Measurements from ENCODE around the gene LTBP2.

DNA sequence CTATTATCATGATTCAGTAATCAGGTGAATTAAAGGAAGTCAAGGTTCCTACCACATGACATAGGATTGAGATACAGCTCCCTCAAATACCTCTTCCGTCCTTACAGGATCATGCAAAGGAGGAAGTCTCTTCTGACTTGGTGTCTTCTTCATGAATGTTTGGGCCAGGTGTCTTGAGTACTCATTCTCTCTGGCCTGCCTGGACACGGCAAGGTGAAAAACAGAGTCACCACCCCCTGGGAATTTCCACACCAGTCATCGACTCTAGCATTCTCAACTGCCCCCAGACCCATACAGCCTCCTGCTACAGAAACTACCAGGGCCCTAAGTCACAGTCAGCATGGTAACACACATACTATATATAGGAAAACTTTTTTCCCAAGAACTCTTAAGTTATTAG, 44.9 kb upstream of the LTBP2 start:
- TF ChIP-seq, protein P1, sequence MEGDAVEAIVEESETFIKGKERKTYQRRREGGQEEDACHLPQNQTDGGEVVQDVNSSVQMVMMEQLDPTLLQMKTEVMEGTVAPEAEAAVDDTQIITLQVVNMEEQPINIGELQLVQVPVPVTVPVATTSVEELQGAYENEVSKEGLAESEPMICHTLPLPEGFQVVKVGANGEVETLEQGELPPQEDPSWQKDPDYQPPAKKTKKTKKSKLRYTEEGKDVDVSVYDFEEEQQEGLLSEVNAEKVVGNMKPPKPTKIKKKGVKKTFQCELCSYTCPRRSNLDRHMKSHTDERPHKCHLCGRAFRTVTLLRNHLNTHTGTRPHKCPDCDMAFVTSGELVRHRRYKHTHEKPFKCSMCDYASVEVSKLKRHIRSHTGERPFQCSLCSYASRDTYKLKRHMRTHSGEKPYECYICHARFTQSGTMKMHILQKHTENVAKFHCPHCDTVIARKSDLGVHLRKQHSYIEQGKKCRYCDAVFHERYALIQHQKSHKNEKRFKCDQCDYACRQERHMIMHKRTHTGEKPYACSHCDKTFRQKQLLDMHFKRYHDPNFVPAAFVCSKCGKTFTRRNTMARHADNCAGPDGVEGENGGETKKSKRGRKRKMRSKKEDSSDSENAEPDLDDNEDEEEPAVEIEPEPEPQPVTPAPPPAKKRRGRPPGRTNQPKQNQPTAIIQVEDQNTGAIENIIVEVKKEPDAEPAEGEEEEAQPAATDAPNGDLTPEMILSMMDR (tag by site-specific recombination; IDR thresholded peaks at IDR 0.05) = no peak
- TF ChIP-seq ZBTB26 (tag by site-specific recombination; optimal IDR thresholded peaks at IDR 0.05) (no peak), FEZF1 (tag by site-specific recombination; IDR thresholded peaks at IDR 0.05) (no peak), ZNF274 (IDR thresholded peaks at IDR 0.05; ENCODE audit: low read length) (no peak), ZNF274 (tag by site-specific recombination; IDR thresholded peaks at IDR 0.05; ENCODE audit: borderline replicate concordance) (no peak), ZFP3 (tag by site-specific recombination; IDR thresholded peaks at IDR 0.05; ENCODE audit: low read depth) (no peak)
